AG09309 (cell line): Measurements from ENCODE around the gene PPP1R3A.

ENCODE experiments used
- DNase-seq: peaks from one replicate; pipeline ENCODE4 v3.0.0-alpha.2; 2010; ENCODE audit warnings: low read depth
- H3K4me3 ChIP-seq: 2 replicates; pipeline ENCODE4 v1.5.1; 2011; ENCODE audit warnings: mild to moderate bottlenecking, low read depth, low read length, moderate library complexity; ENCODE audit not compliant: control insufficient read depth
- TF ChIP-seq, protein P1 (sequence below): IDR thresholded peaks from 2 replicates; pipeline ENCODE4 v1.5.1; 2011; ENCODE audit warnings: mild to moderate bottlenecking, low read depth, low read length, inconsistent platforms; ENCODE audit not compliant: insufficient read depth, control insufficient read depth; ENCODE audit errors: missing control alignments

PPP1R3A gene

DNA sequence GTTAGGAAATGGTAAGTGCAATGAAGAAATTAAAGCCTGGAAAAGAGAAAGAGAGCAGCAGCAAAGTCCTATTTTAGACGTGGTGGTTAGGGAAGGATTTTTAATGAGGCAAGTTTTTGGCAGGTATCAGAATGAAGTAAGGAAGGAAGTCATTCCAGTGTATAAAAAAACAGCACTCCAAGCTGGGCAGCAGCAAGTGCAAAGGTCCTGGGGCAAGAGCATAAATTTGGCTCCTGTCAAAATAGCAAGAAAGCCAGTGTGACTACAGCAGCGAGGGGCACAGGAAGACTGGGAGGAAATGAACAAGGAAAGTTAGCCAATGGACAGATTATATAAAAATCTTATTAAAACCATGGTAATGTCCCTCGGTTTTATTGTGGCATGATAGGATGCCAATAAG is 90.2 kb downstream of the PPP1R3A start:
- DNase-seq = no peak
- TF ChIP-seq, protein P1, sequence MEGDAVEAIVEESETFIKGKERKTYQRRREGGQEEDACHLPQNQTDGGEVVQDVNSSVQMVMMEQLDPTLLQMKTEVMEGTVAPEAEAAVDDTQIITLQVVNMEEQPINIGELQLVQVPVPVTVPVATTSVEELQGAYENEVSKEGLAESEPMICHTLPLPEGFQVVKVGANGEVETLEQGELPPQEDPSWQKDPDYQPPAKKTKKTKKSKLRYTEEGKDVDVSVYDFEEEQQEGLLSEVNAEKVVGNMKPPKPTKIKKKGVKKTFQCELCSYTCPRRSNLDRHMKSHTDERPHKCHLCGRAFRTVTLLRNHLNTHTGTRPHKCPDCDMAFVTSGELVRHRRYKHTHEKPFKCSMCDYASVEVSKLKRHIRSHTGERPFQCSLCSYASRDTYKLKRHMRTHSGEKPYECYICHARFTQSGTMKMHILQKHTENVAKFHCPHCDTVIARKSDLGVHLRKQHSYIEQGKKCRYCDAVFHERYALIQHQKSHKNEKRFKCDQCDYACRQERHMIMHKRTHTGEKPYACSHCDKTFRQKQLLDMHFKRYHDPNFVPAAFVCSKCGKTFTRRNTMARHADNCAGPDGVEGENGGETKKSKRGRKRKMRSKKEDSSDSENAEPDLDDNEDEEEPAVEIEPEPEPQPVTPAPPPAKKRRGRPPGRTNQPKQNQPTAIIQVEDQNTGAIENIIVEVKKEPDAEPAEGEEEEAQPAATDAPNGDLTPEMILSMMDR = no peak
- H3K4me3 ChIP-seq = no peak overlapping the region
